ENCODE measurements around the gene GALNT2.
A peak's percentile ranks its signal among the peaks of the same experiment; 100 is the strongest.

Gene GALNT2

DNA sequence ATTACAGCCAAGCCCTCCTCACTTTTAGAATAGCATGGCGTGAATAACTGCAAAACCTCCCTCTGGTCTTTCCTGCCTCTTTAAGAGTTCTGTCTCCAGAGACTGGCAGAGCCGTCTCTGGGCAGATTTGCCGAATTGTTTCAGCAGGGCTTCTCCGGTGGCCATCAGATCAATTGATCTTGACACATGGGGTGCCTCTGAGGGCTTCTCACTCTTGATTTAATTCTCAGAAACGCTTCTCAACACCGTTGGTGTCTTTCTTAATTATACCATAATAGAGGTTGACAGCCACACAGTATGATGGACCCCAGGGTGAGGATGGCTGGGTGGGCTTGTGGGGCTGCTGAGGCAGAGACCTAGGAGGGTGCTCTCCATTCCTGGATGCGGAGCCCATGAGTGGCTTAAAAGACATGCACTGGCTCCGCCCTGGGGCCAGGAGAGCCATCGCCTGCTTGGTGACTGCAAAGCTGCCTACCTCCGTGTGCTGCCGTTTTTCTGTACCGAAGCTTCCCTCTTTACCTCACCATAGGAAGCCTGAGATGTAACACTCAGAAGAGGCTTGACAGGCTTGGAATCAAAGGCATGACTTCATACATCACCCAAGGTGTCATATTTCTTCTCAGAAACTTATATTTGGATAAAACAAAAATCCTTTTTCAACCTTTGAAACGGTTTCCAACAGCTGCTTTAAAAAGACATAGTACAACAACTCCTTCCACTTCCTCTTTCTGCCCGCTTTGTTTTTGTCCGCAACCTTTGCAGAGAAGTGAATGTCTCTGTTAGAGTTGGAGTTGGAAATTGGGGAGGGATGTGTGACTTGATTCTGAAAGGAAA lies 82.9 kb downstream of the GALNT2 start:
- DNase-seq = no peak

DNA sequence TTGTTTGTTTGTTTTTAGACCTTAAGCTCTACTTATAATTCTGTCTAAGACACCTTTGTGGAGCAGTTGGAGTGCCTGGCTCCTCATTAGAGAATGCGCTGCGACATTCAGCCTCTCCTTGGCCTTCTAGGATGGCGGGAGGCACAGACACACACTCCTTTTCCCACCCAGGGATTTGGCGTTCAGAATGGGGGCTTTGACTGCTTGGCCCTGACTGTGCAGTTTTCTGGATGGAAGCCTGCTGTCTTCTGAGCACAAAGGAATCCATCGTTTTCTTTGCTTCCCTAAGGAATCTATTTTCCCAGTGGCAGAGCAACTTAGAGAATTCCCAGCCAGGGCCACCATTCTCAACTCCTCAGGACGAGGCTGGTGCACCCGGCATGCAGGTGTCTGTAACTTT lies 83.6 kb downstream of the GALNT2 start:
- no peak for DNase-seq

DNA sequence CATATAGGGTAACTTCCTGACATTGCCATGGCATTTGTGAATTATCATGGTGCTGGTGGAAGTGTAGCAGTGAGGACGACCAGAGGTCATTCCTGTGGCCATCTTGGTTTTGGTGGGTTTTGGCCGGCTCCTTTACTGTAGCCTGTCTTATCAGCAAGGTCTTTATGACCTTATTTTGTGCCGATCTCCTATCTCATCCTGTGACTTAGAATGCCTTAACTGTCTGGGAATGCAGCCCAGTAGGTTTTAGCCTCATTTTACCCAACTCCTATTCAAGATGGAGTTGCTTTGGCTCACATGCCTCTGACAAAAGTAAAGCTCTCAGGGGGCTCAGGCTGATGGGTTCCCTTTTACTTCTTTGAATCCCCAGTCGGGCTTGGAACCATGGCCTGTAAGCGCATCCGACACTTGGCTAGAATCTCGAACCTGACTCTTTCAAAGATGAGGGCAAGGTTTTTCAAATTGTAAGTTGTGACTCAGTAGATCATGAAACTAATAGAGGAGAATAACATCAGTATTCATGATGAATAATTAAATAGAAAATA lies 85.0 kb downstream of the GALNT2 start:
- no peak for DNase-seq

DNA sequence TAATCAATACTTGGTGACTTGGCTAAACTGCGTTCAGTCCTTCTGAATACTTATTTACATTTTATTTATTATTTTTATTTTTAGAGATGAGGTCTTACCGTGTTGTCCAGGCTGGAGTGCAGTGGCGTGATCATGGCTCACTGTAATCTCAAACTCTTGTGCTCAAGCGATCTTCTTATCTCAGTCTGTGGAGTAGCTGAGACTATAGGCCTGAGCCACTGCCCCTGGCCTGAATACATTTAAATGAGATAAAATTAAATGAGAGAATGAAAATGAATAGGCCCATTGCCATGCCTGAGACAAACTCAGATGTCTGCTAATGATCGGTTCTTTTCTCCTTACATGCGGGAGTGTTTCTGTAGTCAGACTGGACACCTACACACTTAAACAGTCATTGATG lies 86.0 kb downstream of the GALNT2 start:
- DNase-seq = no peak

DNA sequence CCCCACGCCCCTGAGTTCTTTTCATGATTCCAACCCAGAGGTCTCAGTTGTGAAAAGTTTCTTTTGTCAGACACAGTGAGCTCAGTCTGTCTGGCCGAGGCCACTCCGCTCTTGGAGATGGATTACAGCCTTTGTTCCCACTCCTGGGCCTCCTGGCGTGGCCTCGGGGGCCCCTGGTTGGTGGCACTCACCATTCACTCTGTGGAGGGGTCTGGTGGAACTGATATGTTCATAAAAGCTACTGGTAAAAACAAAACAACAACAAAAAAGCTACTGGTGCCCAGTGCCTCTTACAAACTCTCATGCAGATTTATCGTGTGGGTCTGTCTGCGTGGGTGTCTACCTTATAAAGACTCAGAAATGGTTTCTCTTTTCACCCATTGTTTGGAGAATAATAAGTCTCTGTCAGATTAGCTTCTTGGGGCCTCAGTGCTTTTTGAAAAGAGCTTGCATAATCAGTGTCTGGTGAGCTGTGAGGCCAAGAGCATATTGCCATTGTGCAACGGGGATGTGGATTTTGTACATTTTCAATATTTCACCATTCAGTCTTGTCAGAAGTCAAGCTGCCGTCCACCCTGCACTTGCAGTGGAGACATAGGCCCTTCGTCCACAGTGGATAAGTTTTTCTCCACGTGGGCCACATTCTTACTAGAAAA lies 86.7 kb downstream of the GALNT2 start:
- DNase-seq = no peak

DNA sequence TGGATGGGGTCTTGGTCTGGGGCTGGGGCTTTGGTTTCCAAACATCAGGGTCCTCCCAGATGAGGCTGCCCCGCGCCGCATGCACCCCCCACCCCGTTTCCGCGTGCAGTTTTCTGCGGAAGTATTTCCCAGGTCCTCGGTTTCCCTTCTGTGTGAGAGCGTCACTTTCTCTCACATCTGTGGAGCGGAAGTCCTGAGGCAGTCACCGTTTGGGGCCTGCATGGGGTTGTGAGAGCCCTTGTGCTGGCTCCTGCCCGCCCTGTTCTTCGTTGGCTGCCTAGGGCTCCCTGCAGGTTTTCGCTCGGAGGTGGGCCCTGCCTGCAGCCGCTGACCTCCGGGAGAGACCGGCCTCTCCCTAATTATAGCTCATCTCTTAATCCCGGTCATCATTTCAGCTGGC lies 88.0 kb downstream of the GALNT2 start:
- DNase-seq = no peak

DNA sequence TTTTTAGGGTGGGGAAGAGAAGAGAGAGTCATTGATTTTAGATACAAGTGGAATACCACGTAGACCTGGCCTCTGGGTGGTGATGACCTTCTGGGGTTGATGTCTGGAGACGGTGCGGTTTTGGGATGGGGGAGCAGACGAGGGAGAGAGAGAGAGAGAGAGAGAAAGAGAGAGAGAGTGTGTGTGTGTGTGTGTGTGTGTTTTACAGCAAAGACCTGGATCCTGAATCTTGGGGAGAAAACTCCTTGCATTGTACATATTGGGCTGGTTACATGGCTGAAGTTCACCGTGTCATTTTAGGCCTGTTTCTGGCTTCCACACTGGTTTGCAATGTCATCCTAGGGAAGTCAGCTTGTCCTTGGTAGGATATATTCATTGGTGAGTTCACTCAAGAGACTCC lies 89.0 kb downstream of the GALNT2 start:
- no peak for DNase-seq

DNA sequence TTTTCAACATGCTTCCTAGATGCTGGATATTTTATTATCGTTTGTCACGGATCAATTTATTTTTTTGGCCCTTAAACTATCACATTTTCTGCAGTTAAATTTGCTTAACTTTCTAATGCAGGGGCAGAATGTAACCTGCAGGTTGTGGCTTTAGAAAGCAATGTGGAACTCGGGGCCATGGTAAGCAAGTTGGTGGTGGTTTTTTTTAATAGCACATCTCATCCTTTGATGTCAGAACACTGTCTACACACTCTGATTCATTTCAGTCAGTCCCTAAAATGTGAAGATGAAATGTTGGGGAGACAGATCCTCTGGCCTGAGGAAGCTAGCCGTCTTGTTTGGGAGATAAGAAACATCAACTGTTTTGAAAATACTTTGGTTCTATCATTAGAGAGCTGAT lies 89.5 kb downstream of the GALNT2 start:
- DNase-seq = no peak

DNA sequence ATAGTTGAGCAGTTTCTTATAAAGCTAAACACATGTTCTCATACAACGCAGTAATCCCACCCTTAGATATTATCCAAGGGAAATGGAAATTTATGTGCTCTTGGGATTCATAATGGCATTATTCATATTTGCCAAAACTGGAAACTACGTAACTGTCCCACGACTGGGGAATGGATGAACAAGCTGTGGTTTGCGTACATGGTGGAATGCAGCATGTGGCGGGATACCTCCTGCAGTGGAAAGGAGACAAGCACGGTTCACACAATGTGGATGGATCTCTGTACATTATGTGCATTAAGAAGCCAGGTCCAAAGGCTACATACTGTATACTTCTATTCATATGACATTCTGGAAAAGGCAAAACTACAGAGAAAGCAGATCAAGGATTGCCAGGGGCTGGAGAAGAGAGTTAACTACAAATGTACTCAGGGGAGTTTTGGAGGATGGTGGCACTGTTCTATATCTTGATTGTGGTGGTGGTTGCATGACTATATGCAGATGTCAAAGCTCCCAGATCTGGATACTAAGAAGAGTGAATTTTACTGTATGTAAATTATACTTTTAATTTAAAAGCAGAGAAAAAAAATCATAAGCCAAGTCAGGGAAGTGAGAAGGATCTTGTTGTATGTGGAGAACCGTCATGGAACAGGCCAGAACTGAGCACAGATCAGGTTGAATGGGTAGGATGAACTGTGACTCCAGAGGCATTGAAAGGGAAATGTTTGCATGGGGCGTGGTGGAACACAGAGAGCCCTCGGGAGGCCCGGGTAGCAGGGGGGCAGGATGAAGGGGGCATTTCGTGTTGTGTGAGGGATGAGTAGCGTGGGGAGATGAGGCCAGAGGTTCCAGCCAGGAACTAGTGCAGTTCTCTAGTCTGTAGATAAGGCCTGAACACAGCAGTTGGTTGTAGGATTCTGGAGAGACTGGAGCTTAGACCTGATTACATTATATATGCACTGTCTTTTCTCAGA lies 90.7 kb downstream of the GALNT2 start:
- peak; percentile 54 for DNase-seq

DNA sequence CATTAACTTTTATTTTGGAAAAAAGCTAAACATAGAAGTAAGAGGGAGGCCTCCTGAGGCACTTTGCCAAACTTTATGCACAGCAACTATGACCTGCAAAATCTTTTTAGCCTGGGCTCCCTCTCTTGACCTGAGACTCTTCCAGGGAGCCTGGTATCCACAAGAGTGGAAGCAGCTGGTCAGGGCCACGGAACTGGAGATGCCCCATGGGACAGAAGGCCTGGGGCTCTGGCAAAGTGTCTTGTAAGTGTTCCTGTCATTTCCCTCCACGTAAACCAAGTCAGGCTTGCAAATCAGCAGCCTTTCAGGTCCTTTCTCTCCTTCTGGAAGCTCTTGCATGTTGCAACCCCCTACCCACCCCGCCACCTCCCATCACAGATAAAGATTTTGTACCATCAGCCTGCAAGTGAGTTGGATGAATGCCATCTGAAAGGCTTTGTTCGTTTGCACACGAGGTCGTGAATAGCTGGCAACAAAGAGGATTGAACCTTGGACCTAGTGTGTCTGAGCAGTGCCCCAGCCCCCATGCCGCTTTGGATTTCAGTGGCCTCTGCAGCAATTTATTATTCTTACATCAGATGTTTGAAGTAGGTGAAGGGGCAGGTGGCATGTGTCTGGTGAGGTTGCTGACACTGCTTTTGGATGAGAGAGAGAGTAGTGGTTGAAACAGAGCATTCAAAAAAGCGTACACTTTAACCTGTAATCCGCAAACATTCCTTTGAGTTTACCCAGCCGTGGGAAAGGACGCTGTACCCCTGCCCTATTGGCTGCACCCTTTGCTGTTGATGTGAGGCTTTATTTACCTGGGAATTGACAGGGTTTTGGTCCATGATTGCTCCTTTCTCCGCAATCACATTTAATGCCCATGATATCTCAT lies 91.6 kb downstream of the GALNT2 start:
- peak; percentile 88 for DNase-seq

DNA sequence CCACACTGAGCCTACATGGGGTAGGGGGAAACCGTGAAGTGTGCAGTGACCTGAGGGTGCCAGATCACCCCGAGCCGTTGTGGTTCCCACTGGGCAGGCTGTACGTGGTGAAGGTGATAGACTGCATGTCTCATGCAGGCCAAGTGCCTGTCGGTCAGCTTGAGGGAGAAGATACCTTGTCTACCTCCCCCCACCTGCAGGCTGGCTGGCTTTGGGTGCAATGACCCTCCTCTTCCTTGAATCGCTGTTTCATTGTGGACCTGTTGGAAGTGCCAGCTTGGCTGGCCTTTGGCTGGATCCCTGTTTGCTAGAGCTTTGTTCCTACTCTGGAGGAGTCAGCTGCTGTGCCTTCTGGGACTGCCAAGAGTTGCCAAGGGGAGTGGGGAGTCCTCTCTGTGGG lies 92.5 kb downstream of the GALNT2 start:
- DNase-seq = peak; percentile 12

DNA sequence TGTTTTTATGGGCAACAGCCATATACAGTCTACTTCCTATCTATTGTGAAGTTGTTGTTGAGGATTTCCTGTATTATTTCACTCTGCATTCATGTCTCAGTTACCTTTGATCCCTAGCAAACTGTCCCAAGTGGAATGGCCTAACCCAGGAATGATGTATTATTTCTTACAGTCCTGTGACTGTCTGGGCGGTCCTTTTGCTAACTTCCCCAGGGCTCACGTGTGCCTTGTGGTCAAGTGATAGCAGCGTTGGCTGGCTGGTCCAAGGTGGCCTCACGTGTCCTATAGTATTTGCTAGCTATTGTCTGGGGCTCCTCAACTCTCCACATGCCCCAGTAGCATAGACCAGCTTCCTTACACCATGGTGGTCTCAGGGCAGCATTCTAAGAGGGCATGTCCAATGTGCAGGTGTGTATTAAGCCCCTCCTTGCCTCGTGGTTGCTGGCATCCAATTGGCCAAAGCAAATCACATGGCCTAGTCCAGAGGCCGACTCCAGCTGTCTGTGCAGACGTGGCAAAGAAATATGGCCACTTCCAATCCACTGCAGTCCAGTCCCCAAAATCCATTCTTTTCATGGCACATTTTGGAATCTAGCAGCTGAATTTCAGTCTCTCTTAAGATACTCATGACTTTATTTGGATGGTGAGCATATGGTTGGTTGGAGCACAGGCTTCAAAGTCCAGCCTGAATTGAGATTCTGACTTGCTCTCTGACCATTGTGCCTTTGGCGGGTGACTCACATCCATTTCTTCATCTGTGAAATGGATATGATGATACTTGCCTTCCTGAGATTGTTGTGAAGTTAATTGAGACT lies 94.1 kb downstream of the GALNT2 start:
- no peak for DNase-seq

DNA sequence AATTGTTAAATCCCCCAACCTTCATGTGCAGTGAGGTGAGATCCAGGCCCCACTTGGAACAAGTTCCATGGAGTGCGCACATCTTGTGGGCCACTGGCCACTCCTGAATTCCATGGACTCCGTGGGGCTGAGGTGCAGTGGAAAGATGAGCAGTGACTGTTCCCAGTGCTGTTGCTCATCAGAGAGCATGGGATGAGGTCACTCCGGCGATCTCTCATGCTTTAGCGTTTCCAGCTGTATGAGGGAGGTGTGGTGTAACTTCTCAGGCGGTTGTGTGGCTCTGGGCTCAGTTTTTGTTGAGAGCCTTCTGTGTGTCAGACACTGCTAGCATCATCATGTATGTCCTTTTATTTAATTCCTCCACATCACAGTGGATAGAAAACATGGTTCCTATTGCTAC lies 96.2 kb downstream of the GALNT2 start:
- no peak for DNase-seq

DNA sequence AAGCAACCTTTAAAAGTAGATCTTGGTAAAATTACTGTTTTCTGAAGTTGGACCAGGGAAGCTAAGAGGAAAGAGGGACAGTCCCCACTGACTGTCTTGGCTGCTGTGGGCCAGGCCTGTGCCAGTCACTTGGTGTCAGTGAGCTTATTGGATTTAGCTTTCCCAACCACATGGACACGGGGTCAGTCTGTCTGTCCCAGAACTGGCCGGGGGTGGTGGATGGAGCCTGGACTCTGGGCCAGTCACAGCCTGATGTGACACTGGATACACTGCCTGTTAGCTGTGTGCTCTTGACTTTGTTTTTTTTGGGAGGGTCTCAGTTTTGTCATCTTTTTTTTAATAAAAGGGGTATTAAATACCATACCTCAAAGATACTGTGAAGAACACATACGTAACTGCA lies 96.7 kb downstream of the GALNT2 start:
- no peak for DNase-seq

DNA sequence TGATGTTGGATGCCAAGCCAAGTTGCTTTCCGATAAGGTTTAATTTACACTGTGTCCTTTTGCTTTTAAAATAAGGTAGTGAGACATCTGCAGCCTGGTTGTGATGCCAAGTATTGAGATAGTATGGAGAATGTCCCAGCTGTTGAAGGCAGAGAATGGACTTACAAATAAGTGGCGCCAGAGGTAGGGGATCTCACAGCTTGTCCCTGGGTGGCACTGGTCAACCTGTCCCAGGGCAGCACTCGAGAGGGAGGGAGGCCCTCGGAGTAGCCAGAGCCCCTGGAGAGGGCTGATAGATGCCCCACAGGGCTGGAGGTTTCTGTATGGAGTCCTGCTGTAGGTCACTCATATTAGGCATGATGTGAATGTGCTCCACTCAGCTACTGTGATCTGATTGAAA lies 98.5 kb downstream of the GALNT2 start:
- DNase-seq = no peak

DNA sequence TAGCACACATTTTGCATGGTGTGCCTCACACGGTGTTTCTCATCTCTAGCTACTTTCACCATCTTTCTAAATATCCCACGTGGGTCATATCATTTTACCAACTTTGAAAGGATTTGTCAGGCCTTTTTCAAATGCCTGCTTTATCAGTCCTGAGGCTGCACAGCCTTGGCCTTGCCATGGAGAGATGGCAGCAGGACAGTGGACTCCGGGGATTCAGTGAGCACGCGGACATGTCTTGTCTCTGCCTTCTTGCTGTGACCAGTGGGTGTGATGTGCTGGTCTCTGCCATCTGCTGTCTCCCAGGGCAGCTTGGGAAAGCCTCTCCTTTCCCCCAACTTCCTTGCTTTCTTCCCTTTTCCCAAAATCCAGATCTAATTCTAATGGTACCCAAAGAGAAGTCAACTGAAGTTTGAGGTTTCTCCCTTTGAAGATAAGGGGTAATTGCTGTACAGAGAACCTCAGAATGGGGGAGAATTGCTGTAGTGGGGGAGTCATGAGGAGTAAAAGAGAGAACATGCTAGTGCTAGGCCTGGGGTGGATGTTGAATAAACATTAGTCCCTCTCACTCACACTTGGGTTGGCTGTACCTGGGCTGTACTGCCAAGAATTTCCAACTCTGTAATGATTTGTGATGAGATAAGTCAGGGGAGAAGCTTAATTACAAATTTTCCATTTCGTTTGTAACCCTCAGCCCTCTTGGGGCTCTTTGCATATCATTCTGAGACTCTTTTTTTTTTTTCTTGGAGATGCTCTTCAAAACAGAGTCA lies 99.5 kb downstream of the GALNT2 start:
- DNase-seq = no peak

DNA sequence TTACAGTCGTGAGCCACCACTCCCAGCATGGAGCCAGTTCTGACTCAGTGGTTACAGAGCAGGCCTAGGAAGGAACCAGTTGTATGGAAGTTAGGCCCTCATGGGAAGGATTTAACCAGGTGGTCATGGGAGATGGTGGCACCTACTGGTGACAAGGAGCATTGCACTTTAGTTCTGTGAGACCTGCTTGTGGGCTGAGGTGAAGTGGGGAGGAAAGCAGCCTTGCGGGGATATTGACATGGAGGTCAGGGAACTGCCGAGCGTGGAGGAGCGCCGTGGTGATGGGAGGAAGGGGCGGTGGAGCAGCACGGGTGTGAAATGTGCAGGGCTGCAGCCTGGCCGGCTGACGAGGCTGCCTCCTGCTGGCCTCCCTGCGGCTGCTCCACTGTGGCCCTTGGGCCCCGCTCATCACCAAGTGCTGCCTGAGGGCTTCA lies 100.4 kb downstream of the GALNT2 start:
- peak; percentile 53 for DNase-seq

DNA sequence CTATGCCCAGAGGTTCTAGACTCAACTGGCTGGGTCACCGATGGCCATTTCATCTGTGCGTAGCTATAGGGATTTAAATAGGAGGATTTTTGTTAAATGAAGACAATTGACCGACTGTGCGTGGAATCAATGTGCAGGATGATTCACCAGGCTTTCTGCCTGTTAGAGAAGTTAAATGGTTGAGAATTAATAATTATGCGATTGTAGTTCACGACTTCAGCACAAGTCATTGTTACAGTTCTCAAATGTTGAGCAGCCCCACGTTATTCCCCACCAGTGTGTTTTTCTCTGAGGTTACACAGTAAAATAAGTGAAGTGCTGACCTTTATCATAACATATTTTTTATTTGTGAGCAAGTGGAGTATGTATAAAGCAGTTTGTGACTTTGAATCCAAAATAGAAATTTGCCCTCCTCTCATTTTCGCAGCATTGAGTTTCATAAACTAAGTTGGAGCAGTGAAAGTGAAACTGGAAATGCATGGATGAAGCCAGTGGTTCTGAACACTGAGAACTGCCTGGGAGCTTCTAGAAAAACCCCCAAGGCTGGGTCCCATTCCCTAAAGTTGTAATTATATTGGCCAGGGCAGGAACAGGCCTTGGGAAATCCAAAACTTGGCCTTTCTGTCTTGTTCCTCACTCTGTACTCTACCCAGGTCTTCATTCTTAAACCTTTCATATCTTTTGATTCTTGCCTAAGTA lies 102.6 kb downstream of the GALNT2 start:
- DNase-seq = no peak

DNA sequence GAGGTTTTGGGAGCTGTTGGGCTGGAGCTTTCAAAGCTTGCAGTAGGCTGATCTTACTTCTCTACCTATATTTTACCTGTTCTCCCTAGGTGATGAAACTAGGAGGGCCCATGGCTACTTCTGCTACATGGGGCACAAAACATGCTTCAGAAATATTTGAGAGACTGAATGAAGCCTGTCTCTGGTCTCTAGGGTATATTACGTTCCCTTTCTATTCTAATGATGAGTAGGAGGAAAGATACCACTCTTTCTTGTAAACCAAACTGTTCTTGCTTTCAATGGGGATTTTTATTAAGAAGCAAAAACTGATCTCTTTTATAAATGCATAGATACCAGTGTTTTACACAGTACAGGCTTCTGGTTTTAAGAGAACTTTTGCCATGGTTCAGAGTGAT lies 103.1 kb downstream of the GALNT2 start:
- no peak for DNase-seq

DNA sequence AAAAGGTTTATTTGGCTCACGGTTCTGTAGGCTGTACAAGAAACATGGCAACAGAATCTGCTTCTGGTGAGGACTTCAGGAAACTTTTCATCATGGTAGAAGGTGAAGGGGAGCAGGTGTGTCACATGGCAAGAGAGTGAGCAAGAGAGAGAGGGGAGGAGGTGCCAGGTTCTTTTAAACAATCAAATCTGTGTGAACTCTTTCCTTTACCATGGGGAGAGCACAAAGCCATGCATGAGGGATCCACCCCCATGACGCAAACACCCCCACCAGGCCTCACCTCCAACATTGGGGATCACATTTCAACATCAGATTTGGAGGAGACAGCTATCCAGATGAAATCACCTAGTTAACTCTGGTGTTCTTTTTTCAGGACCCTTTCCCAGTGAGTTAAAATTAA lies 103.6 kb downstream of the GALNT2 start:
- DNase-seq = no peak
